A204.1 (cell line): ENCODE measurements around the gene IL17REL.
A peak's percentile ranks its signal among the peaks of the same experiment; 100 is the strongest.
"Not testable (repeated sequence)": the region's sequence is repeated elsewhere in the genome, so short reads cannot be mapped to it uniquely, and the experiment has no call there.

Experiments
- FAIRE-seq: peaks from 2 replicates; lab custom pipeline; 2012; peaks lifted over from hg19 to GRCh38; lab: Jason Lieb, UNC

IL17REL gene

GRCh38 chr22:49986325-49986724 is 26.2 kb downstream of the IL17REL start:
- FAIRE-seq = no peak

- no peak for FAIRE-seq
Measured at GRCh38 chr22:49983148-49984042, 29.2 kb downstream of the IL17REL start.

- not testable (repeated sequence) for FAIRE-seq
Measured at GRCh38 chr22:49981799-49982198, 30.8 kb downstream of the IL17REL start.

DNA sequence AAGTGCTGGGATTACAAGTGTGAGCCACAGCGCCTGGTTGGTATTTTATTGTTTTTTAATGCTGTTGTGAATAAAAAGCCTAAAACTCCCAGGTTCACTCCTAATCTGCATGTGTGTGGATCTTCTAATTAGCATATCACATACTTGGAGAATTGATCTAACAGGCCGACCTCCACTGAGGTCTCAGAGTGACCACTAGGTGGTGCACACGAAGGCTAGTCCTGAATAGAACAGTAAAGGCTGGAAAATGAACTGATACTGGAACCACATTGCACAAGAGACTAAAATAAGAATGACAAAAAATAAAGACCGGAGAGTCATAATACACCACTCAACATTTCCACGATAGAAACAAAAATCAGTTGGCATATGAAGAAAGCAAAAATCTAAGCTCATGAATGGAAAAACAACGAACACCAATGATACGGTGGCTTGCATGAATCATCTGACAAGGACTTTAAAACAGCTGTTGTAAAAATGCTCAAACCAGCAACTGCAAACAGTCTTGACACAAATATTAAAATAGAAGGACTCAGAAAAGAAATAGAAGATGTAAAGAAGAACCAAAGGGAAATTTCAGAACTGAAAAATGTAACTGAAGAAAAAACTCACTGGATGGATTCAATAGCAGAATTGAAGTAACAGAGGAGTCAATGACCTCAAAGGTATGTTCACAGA is 32.8 kb downstream of the IL17REL start:
- peak; percentile 14 for FAIRE-seq

DNA sequence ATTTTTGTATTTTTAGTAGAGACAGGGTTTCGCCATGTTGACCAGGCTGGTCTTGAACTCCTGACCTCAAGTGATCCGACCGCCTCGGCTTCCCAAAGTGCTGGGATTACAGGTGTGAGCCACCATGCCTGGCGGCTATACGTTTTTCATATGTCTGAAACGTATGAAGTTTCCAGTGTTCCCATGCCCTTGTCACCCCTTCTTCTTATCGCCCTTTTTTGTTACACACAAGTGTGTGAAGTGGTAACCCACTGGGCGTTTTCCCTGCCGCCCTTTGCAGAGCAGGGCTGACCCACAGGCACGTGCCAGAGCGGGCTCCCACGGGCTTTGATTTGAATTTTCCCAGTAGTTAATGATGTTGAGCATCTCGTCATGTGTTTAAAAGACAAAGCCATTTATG is 35.0 kb downstream of the IL17REL start:
- no peak for FAIRE-seq

DNA sequence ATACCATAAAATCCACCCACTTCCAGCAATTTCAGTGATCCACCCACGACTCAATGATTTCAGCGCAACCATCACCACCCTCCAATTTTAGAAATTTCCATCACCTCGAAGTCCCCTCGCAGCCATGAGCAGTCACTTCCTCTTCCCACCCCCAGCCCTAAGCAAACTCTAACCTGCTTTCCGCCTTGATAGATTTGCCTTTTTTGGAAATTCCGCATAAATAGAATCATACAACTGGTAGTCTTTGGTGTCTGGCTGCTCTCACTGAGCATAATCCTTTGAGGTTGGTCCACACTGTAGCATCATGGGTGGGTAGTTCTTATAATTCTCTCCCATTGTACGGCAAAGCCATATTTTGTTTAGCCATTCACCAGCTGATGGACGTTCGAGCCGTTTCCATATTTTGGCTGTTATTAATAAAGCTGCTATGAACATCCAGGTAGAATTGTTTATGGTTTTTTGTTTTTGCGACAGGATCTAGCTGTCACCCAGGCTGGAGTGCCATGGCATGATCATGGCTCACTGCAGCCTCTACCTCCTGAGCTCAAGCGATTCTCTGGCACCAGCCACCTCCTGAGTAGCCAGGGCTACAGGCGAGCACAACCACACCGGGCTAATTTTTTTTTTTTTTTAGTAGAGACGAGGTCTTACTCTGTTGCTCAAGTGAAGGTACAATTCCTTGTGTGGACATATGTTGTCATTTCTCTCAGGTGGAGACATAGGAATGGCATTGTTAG is 36.0 kb downstream of the IL17REL start:
- no peak for FAIRE-seq

- no peak for FAIRE-seq
Measured at GRCh38 chr22:49975543-49976389, 36.8 kb downstream of the IL17REL start.

DNA sequence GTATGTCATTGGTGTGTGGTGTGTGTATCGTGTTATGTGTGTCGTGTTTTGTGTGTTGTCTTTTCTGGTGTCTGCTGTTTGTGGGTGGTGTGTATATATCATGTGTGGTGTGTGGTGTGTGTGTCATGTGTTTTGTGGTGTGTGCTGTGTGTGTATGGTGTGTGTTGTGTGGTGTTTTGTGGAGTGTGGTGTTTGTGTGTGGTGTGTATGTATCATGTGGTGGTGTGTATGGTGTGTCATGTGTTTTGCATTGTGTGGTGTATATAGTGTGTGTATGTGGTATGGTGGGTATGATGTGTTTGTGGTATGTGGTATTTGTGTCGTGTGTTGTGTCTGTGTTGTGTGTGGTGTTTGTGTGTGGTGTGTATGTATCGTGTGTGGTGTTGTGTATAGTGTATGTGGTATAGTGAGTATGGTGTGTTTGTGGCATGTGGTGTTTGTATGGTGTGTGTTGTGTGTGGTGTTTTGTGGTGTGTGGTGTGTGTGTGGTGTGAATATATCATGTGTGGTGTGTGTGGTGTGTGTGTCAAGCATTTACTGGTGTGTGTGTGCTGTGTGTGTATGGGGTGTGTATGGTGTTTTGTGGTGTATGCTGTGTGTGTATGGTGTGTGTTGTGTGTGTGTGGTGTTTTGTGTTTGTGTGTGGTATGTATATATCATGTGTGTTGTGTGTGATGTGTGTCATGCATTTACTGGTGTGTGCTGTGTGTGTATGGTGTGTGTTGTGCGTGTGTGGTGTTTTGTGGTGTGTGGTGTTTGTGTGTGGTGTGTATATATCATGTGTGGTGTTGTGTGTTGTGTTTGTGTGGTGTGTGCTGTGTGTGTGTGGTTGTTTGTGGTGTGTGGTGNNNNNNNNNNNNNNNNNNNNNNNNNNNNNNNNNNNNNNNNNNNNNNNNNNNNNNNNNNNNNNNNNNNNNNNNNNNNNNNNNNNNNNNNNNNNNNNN is 39.3 kb downstream of the IL17REL start:
- FAIRE-seq = no peak

- FAIRE-seq = no peak
Measured at GRCh38 chr22:49972163-49973017, 40.2 kb downstream of the IL17REL start.

DNA sequence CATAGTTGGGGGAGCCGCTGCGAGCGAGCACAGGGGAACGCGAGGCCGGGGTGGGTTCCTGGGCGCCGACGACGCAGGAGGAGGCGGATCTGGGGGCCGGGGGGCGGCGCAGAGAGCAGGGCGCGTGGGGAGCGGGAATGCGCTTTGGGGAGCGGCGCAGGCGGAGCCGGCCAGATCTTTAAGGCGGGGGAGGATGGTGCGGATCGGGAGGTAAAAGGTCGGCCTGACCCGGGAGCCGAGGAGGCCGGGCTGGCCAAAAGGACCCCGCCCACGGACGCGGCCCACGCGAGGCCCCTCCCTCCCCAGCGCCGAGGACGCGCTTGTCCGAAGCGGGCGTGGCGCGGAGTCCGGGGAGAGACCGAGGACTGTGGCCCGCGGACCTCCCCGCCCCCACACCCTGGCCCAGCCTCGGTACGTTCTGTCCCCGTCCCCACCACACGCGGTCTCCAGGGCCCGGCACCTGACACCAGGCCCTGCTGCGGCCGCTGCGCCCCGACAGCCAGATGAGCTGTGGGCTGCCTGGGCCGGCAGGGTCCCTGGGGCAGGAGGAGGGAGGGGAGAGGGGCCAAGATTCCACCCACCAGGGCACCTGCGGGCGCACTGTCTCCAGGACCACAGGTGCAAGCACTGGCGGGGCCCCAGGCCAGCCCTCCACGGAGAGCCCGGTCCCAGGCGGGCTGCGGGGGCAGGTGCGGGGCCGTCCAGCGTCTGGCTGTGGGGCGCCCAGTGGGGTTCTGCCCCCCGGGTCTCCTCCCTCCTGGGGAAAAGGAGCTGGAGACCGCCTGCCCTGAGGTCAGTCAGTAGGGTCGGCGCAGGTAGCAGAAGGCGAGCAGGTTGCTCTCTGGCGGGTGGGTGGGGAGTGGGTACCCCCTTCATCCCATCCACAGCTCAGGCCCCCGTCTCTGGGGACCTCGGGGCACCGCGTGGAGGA is 41.1 kb downstream of the IL17REL start:
- FAIRE-seq = no peak

DNA sequence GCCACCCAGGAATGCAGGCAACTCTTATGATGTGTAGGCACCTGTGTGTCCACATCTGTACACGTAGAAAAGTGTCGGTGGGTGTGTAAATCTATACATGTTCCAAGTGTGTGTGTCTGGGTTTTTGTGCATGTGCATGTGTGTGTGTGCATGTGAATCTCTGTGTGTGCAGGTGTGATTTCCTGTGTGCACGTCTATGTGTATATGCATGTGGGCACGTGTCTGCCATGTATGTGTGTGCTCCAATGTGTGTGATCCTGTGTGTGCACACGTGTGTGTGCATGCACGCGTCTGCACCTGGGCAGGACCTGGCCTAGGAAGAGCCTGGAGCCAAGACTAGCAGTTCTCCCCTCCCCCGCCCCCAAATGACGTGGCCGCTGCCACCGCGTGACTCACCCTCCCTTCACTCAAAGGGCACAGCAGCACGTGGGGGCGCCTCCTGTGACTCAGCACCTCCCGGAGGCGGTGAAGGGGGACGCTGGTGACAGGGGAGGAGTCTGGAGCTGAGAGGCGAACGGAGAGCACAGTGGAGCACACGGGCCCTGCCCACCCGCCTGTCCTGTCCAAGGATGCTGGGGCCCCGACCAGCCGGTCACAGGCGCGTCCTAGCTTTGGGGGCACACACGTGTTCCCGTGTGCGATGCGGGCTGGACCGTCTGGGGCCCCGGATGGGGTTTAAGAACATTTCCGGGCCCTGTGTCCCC is 41.9 kb downstream of the IL17REL start:
- FAIRE-seq = no peak

DNA sequence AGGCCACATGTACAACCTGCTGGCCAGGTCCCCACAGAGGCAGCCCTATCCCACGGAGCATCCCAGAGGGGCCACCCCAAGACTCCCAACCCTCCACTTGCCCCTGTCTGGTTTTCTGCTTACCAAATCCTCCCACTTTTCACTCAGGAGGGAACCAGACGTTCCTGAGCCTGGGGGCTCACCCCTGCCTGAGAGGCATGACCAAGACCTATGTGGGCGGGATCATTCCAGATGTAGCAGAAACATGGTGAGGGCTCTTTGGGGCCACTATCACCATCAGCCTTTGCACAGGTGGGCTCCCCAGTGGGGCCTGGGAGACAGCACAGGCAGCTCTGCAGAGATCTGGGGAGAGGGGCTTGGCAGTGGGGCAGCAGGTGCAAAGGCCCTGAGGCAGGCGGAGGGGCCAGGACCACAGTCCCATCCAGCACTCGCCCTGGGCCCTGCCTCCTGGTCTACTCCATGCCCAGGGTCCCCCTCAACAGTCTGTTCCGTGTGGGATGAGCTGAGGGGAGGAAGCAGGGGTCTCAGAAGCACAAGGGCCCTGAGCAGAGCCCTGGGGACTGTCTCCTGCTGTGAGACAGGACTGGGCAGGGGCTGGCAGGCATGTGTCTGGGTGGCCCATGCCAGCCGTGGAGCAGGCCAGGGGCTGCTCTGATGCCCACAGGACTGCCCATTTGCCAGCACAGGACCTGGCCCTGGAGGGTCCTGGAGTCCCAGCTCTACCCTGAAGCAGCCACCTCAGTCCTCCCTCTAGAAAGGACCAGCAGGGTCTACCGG is 42.6 kb downstream of the IL17REL start:
- FAIRE-seq = no peak

- no peak for FAIRE-seq
Measured at GRCh38 chr22:49968831-49969661, 43.5 kb downstream of the IL17REL start.

DNA sequence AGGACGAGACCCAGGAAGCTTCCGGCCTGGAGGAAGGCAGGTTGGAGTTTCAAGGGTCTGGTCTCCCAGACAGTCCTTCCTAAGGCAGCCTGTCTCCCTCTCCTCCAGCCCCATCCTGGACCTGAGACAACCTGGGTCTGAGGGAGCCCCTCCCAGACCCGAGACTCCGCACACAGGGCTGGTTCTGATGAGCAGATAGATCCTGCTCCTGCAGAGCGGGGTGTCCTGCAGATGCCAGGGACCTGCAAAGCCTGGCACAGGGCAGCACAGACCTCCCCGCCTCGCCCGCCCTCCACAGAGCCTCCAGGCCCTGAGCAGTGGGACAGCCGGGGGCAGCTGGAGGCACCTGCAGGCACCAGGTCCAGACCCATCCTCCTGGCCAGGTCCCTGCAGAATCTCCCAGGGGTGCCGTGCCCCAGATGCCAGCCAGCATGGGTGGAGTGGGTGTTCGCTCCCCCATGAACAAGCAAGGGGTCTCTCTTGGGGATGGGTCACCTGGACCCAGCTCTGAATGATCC is 44.2 kb downstream of the IL17REL start:
- FAIRE-seq = no peak

DNA sequence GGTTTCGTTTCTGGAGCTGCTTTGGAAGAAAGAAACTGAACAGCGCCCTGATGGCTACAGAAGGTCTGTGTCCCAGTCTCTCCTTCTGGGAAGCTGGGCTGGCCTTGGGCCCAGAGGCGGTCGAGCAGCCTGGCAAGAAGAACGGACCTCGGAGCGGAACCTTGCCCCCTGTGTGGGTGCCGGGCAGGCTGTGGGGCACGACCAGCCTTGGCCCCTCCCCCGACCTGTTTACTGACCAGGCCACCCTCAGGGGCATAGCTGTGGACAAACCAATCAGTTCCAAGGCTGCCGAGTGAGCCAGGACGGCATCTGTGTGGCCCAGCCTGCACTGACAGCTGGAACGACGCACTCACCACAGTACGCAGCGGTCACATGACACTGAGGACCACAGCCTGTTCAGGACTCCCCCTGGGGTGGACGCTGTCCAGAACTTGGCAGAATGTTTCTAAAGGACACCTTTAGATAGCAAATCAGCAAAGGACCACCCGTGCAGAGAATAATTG is 44.8 kb downstream of the IL17REL start:
- FAIRE-seq = no peak
